HG03354 (cell line): ENCODE measurements around the gene DNAL1.

Source experiments
- ATAC-seq: cut with Tn5 transposase; IDR thresholded peaks from one replicate; pipeline ENCODE4 v1.9.1; 2021; ENCODE audit warnings: mild to moderate bottlenecking; ENCODE audit not compliant: unreplicated experiment, poor library complexity, severe bottlenecking

Gene DNAL1

GRCh38 chr14:73740618-73741326, 96.0 kb downstream of the DNAL1 start:
- no peak for ATAC-seq

- peak; percentile 47 for ATAC-seq
These were observed 96.6 kb downstream of the DNAL1 start for GRCh38 chr14:73741386-73741875.

GRCh38 chr14:73741876-73742519, 97.2 kb downstream of the DNAL1 start:
- ATAC-seq, result no peak

- no peak for ATAC-seq
These were observed 97.9 kb downstream of the DNAL1 start for GRCh38 chr14:73742520-73743238.

- ATAC-seq, result peak; percentile 59
These were observed 98.7 kb downstream of the DNAL1 start for GRCh38 chr14:73743431-73743931.

GRCh38 chr14:73744175-73744867, 99.5 kb downstream of the DNAL1 start:
- peak; percentile 2 for ATAC-seq

GRCh38 chr14:73744874-73745529, 100.2 kb downstream of the DNAL1 start:
- no peak for ATAC-seq

GRCh38 chr14:73745571-73746519, 101.1 kb downstream of the DNAL1 start:
- no peak for ATAC-seq

GRCh38 chr14:73746520-73747378, 102.0 kb downstream of the DNAL1 start:
- no peak for ATAC-seq

- ATAC-seq, result no peak
These were observed 102.8 kb downstream of the DNAL1 start for GRCh38 chr14:73747379-73748211.

- ATAC-seq, result no peak
These were observed 104.1 kb downstream of the DNAL1 start for GRCh38 chr14:73748858-73749357.

- no peak for ATAC-seq
These were observed 105.1 kb downstream of the DNAL1 start for GRCh38 chr14:73749706-73750530.

GRCh38 chr14:73750531-73750901, 105.7 kb downstream of the DNAL1 start:
- ATAC-seq, result no peak

- no peak for ATAC-seq
These were observed 106.4 kb downstream of the DNAL1 start for GRCh38 chr14:73751157-73751691.

GRCh38 chr14:73752297-73752992, 107.7 kb downstream of the DNAL1 start:
- ATAC-seq, result no peak
